ENCODE measurements around the gene DUS1L.
"Not testable (repeated sequence)": the region's sequence is repeated elsewhere in the genome, so short reads cannot be mapped to it uniquely, and the experiment has no call there.

Gene DUS1L

GRCh38 chr17:82041144-82041814 lies 24.3 kb downstream of the DUS1L start:
- H3K27me3 ChIP-seq (replicated peaks), result no peaks in the 10 kb centered on the region
- no peak overlapping the region for H3K27ac ChIP-seq
- no peak for DNase-seq
- in situ Hi-C loops (cut with HindIII; ENCODE audit: low pct_ligation_motif_present, low sequenced_read_pairs), result no loop called here
- no peak for TF ChIP-seq CTCF (IDR thresholded peaks at IDR 0.05; ENCODE audit: low read depth, low read length, missing control alignments)
- H3K36me3 ChIP-seq (replicated peaks), result no peaks in the 10 kb centered on the region
- H3K4me3 ChIP-seq (ENCODE audit: low read depth, low read length), result no peak overlapping the region

- no peaks in the 10 kb centered on the region for H3K36me3 ChIP-seq (replicated peaks)
- no peaks in the 10 kb centered on the region for H3K27me3 ChIP-seq (replicated peaks)
- no peak for TF ChIP-seq CTCF (IDR thresholded peaks at IDR 0.05; ENCODE audit: low read depth, low read length, missing control alignments)
- H3K27ac ChIP-seq, result no peak overlapping the region
- no peak overlapping the region for H3K4me3 ChIP-seq (ENCODE audit: low read depth, low read length)
- no peak for DNase-seq
- in situ Hi-C loops (cut with HindIII; ENCODE audit: low pct_ligation_motif_present, low sequenced_read_pairs), result loop anchor here (10.0 kb wide), 1 partner anchor 65 kb away; the partner anchor contains the start of gene ASPSCR1
Observed at GRCh38 chr17:82039695-82040299, 25.8 kb downstream of the DUS1L start.

- not testable (repeated sequence) for H3K4me3 ChIP-seq (ENCODE audit: low read depth, low read length); H3K36me3 ChIP-seq (replicated peaks); DNase-seq; H3K27me3 ChIP-seq (replicated peaks); H3K27ac ChIP-seq
- in situ Hi-C loops (cut with HindIII; ENCODE audit: low pct_ligation_motif_present, low sequenced_read_pairs), result loop anchor here (10.0 kb wide), 1 partner anchor 64 kb away; the partner anchor contains the start of gene ASPSCR1
Observed at GRCh38 chr17:82038796-82039409, 26.7 kb downstream of the DUS1L start.

- in situ Hi-C loops (cut with HindIII; ENCODE audit: low pct_ligation_motif_present, low sequenced_read_pairs), result loop anchor here (10.0 kb wide), 1 partner anchor 63 kb away; the partner anchor contains the start of gene ASPSCR1
- H3K4me3 ChIP-seq (ENCODE audit: low read depth, low read length), result peak overlapping the region; percentile 41
- H3K36me3 ChIP-seq (replicated peaks), result no peaks in the 10 kb centered on the region
- no peak for TF ChIP-seq CTCF (IDR thresholded peaks at IDR 0.05; ENCODE audit: low read depth, low read length, missing control alignments)
- DNase-seq, result no peak
- H3K27me3 ChIP-seq (replicated peaks), result no peaks in the 10 kb centered on the region
- H3K27ac ChIP-seq, result no peak overlapping the region
Observed at GRCh38 chr17:82037889-82038195, 27.8 kb downstream of the DUS1L start.

GRCh38 chr17:82037092-82037888 lies 28.3 kb downstream of the DUS1L start, which contains the start of gene DCXR:
Gene DCXR, minus strand, starts transcription at chr17:82037697. Its CDS starts 15 bp downstream, at chr17:82037682.
- H3K27ac ChIP-seq, result peak within 1 kb of the TSS; percentile 59

More at GRCh38 chr17:82037092-82037888, 28.3 kb downstream of the DUS1L start, which contains the start of gene DCXR:
- peak; percentile 94 for DNase-seq
- TF ChIP-seq CTCF (IDR thresholded peaks at IDR 0.05; ENCODE audit: low read depth, low read length, missing control alignments), result peak; percentile 62
- Histone ChIP-seq H3K4me3 (ENCODE audit: low read depth, low read length) (peak within 1 kb of the TSS; percentile 67), H3K27me3 (replicated peaks) (no peaks in the 10 kb centered on the region), H3K36me3 (replicated peaks) (no peaks in the 10 kb centered on the region)
- in situ Hi-C loops (cut with HindIII; ENCODE audit: low pct_ligation_motif_present, low sequenced_read_pairs), result loop anchor here (10.0 kb wide), 1 partner anchor 62 kb away; the partner anchor contains the start of gene ASPSCR1
